SK-N-SH (cell line): ENCODE measurements around the gene PDE6D. TPM values are rescaled to one million over a fixed set of nuclear protein-coding genes. Genes with fewer than 3 reads are reported as not detected.

Experiments
- CTCF ChIA-PET: fragments of 300-600, 350-600 bp; formaldehyde crosslinking; extraction: SDS; loops from one replicate; lab custom pipeline; 2021; lab: Yijun Ruan, JAX
- POLR2A ChIA-PET: fragments of 350-600 bp; sonication (Branson Sonifier 250); formaldehyde crosslinking; extraction: SDS; loops from one replicate; lab custom pipeline; 2020; ENCODE audit warnings: antibody characterized with exemption, inconsistent platforms; lab: Yijun Ruan, JAX
- DNase-seq: peaks from one replicate; pipeline ENCODE4 v3.0.0; 2012
- H2AFZ ChIP-seq: fragments of 200-600 bp; sonication (generic); 2 replicates; pipeline ENCODE4 v1.8.1; 2016; ENCODE audit warnings: antibody characterized with exemption, mild to moderate bottlenecking, low read depth
- H3F3A ChIP-seq: fragments of 200-600 bp; sonication (generic); replicated peaks from 2 replicates; pipeline ENCODE3; 2016; ENCODE audit warnings: antibody characterized with exemption, mild to moderate bottlenecking; ENCODE audit not compliant: insufficient read depth
- H3K27ac ChIP-seq, 2 experiments: fragments of 200-500 bp in 1 of 2; fragments of 200-600 bp in 1 of 2; sonication (Bioruptor generic) in 1 of 2; sonication (generic), shearing (Covaris generic) in 1 of 2; 2 replicates each; pipeline versions ENCODE4 v1.5.1 to v1.6.1; 2014 to 2016; ENCODE audit warnings: low read depth in 2 of 2, inconsistent platforms in 1 of 2, low read length in 1 of 2, mild to moderate bottlenecking in 1 of 2, mixed read lengths in 1 of 2
- H3K27me3 ChIP-seq: fragments of 200-600 bp; sonication (generic), shearing (Covaris generic); 2 replicates; pipeline ENCODE4 v1.6.1; 2016; ENCODE audit warnings: mixed run types; ENCODE audit not compliant: insufficient read depth
- H3K36me3 ChIP-seq, 2 experiments: fragments of 200-500 bp in 1 of 2; fragments of 200-600 bp in 1 of 2; sonication (Bioruptor generic) in 1 of 2; sonication (generic) in 1 of 2; replicated peaks in 1 of 2; 2 replicates each; pipeline versions ENCODE3 to v1.5.1; 2014 to 2016; ENCODE audit warnings: low read length in 1 of 2, mild to moderate bottlenecking in 1 of 2; ENCODE audit not compliant: insufficient read depth in 2 of 2, control insufficient read depth in 1 of 2
- H3K4me1 ChIP-seq, 2 experiments: fragments of 200-500 bp in 1 of 2; fragments of 200-600 bp in 1 of 2; sonication (Bioruptor generic) in 1 of 2; sonication (generic), shearing (Covaris generic) in 1 of 2; 2 replicates each; pipeline versions ENCODE4 v1.5.1 to v1.6.1; 2014 to 2016; ENCODE audit warnings: low read depth in 1 of 2, low read length in 1 of 2, mixed run types in 1 of 2; ENCODE audit not compliant: insufficient read depth in 2 of 2, control insufficient read depth in 1 of 2
- H3K4me2 ChIP-seq: fragments of 200-600 bp; sonication (generic), shearing (Covaris generic); 2 replicates; pipeline ENCODE4 v1.6.1; 2017; ENCODE audit warnings: mixed run types
- H3K4me3 ChIP-seq, 2 experiments: fragments of 200-500 bp in 1 of 2; fragments of 200-600 bp in 1 of 2; sonication (Bioruptor generic) in 1 of 2; sonication (generic), shearing (Covaris generic) in 1 of 2; 2 replicates each; pipeline versions ENCODE4 v1.5.1 to v1.8.1; 2014 to 2016; ENCODE audit warnings: low read depth in 2 of 2, inconsistent platforms in 1 of 2, low read length in 1 of 2, mild to moderate bottlenecking in 1 of 2, mixed read lengths in 1 of 2, moderate library complexity in 1 of 2
- H3K79me2 ChIP-seq: fragments of 200-600 bp; sonication (generic); 2 replicates; pipeline ENCODE4 v1.8.1; 2017; ENCODE audit warnings: mild to moderate bottlenecking; ENCODE audit not compliant: insufficient read depth
- H3K9ac ChIP-seq: fragments of 200-600 bp; sonication (generic); 2 replicates; pipeline ENCODE4 v1.6.1; 2017; ENCODE audit warnings: mixed run types
- H3K9me2 ChIP-seq: fragments of 200-600 bp; sonication (generic); 2 replicates; pipeline ENCODE4 v1.6.1; 2017; ENCODE audit warnings: mixed run types
- H3K9me3 ChIP-seq: fragments of 200-600 bp; sonication (generic); 2 replicates; pipeline ENCODE4 v1.6.1; 2017; ENCODE audit warnings: mixed run types, mild to moderate bottlenecking, moderate library complexity
- H4K20me1 ChIP-seq: fragments of 200-600 bp; sonication (generic); 2 replicates; pipeline ENCODE4 v1.6.1; 2017; ENCODE audit warnings: mild to moderate bottlenecking, mixed run types; ENCODE audit not compliant: insufficient read depth
- CHD2 ChIP-seq: fragments of 150-350 bp; IDR thresholded peaks from 2 replicates; pipeline ENCODE4 v1.6.1; 2018; ENCODE audit warnings: low read length; ENCODE audit not compliant: partially characterized antibody
- CTCF ChIP-seq: fragments of 200-600 bp; sonication (generic); IDR thresholded peaks from 2 replicates; pipeline ENCODE4 v1.6.1; 2017; ENCODE audit warnings: antibody characterized with exemption, mild to moderate bottlenecking, moderate library complexity
- FOSL2 ChIP-seq: IDR thresholded peaks from 2 replicates; pipeline ENCODE4 v1.4.0; 2012; ENCODE audit warnings: low read depth, mild to moderate bottlenecking, moderate library complexity, borderline replicate concordance
- FOXJ3 ChIP-seq: sonication (generic); formaldehyde crosslinking; IDR thresholded peaks from 2 replicates; pipeline ENCODE4 v1.5.1; 2020; ENCODE audit warnings: mild to moderate bottlenecking, missing genetic modification reagents
- FOXM1 ChIP-seq: IDR thresholded peaks from 2 replicates; pipeline ENCODE4 v1.4.0; 2012; ENCODE audit warnings: low read depth, mild to moderate bottlenecking
- GABPA ChIP-seq: IDR thresholded peaks from 2 replicates; pipeline ENCODE4 v1.4.0; 2012; ENCODE audit warnings: low read depth, mild to moderate bottlenecking
- GATA2 ChIP-seq: sonication (generic); formaldehyde crosslinking; IDR thresholded peaks from 2 replicates; pipeline ENCODE4 v1.5.0; 2020; ENCODE audit warnings: mild to moderate bottlenecking, missing genetic modification reagents
- JUND ChIP-seq: IDR thresholded peaks from 2 replicates; pipeline ENCODE4 v1.4.0; 2012
- NRF1 ChIP-seq: IDR thresholded peaks from 2 replicates; pipeline ENCODE4 v1.6.1; 2012; ENCODE audit warnings: low read depth, mild to moderate bottlenecking, low read length
- PBX3 ChIP-seq: IDR thresholded peaks from 2 replicates; pipeline ENCODE4; 2012
- POLR2AphosphoS5 ChIP-seq: IDR thresholded peaks from 2 replicates; pipeline ENCODE4 v1.6.1; 2012; ENCODE audit warnings: low read depth, low read length
- RXRA ChIP-seq: IDR thresholded peaks from 2 replicates; pipeline ENCODE4 v1.4.0; 2012; ENCODE audit warnings: low read depth, mild to moderate bottlenecking, borderline replicate concordance
- SIN3A ChIP-seq: IDR thresholded peaks from 2 replicates; pipeline ENCODE4 v1.6.1; 2012; ENCODE audit warnings: low read depth, mild to moderate bottlenecking, low read length, moderate library complexity, borderline replicate concordance
- SMC3 ChIP-seq: IDR thresholded peaks from 2 replicates; pipeline ENCODE4 v1.6.1; 2012; ENCODE audit warnings: low read depth, low read length, improper control_type of control experiment
- TAF1 ChIP-seq: IDR thresholded peaks from 2 replicates; pipeline ENCODE4 v1.6.1; 2012; ENCODE audit warnings: low read depth, mild to moderate bottlenecking, low read length, moderate library complexity, borderline replicate concordance
- TCF12 ChIP-seq: IDR thresholded peaks from 2 replicates; pipeline ENCODE4 v1.4.0; 2012
- USF1 ChIP-seq: IDR thresholded peaks from 2 replicates; pipeline ENCODE4 v1.4.0; 2012; ENCODE audit warnings: low read depth, borderline replicate concordance
- USF2 ChIP-seq: fragments of 150-350 bp; IDR thresholded peaks from 2 replicates; pipeline ENCODE4 v1.6.1; 2017; ENCODE audit warnings: antibody characterized with exemption, low read length, low read depth, borderline replicate concordance
- WGBS: methylation state at CpG from one replicate; pipeline ENCODE4 v1.1.6; 2017; ENCODE audit warnings: low lambda C conversion rate; 5-methylcytosine and 5-hydroxymethylcytosine counted together
- polyA plus RNA-seq, 3 experiments: library from polyadenylated mRNA; depleted of rRNA; stranded (reverse); fragments of >200 nt; gene quantifications; 2 replicates each; pipeline ENCODE4 v1.2.3, GENCODE V29; 2012

Gene PDE6D
- polyA plus RNA-seq, 1 of the 3 experiments (the other 2 are of a cell fraction): 33.9 TPM

- peak overlapping the region; percentile 58; the same call in 1 of the 2 replicates for H2AFZ ChIP-seq
- H3K79me2 ChIP-seq: peaks cover 10% of the 10 kb centered on the region
- peaks cover 10 to 17% of the 10 kb centered on the region in 2 experiments; a peak in 3 of 4 replicates for H3K4me1 ChIP-seq
- H3K27ac ChIP-seq: no peak overlapping the region; a peak in 1 of 4 replicates
- no peaks in the 10 kb centered on the region for H3K9me2 ChIP-seq
- H3K9me3 ChIP-seq: no peaks in the 10 kb centered on the region
- POLR2A ChIA-PET: interaction anchor here (1.0 to 1.4 kb wide), 2 partner anchors 9 to 40 kb away, joined by 4 to 7 read pairs; partner anchors contain the start of gene PTMA
- peak; percentile 82 for TF ChIP-seq USF1
- TF ChIP-seq FOSL2: peak; percentile 54
- peak; percentile 22; the same call in 1 of the 2 replicates for TF ChIP-seq JUND
- no peak for TF ChIP-seq PBX3
- TF ChIP-seq SIN3A: no peak
- TF ChIP-seq TCF12: peak; percentile 35; the same call in 1 of the 2 replicates
- TF ChIP-seq SMC3: no peak
- H4K20me1 ChIP-seq: peaks cover 24% of the 10 kb centered on the region
- peaks cover 6% of the 10 kb centered on the region in 2 experiments for H3K36me3 ChIP-seq
- 87% methylated on average over 12 of the region's 13 CpGs for WGBS
- H3F3A ChIP-seq: peaks cover 15% of the 10 kb centered on the region
- H3K4me2 ChIP-seq: no peak overlapping the region
- CTCF ChIA-PET: interaction anchor here (0.9 to 34.6 kb wide), 8 partner anchors 7 to 200 kb away, joined by 3 to 1218 read pairs (median 42); partner anchors contain the start of gene COPS7B
- H3K4me3 ChIP-seq: no peak overlapping the region
- no peak overlapping the region for H3K9ac ChIP-seq
- no peaks in the 10 kb centered on the region for H3K27me3 ChIP-seq
- DNase-seq: peak; percentile 58
These were observed 63.6 kb downstream of the PDE6D start for GRCh38 chr2:231717281-231718171.

- H3K36me3 ChIP-seq: peaks cover 11 to 14% of the 10 kb centered on the region in 2 experiments
- H3K4me2 ChIP-seq: no peak overlapping the region
- no peak for DNase-seq
- no peaks in the 10 kb centered on the region for H3K27me3 ChIP-seq
- H3K79me2 ChIP-seq: peaks cover 17% of the 10 kb centered on the region
- POLR2A ChIA-PET: interaction anchor here (1.0 to 3.4 kb wide), 3 partner anchors 8 to 39 kb away, joined by 4 to 20 read pairs (median 7); partner anchors contain the start of gene PTMA
- no peak overlapping the region for H3K4me3 ChIP-seq
- 96% methylated on average over 6 of the region's 11 CpGs for WGBS
- H2AFZ ChIP-seq: no peak overlapping the region
- CTCF ChIA-PET: interaction anchor here (0.5 to 34.6 kb wide), 16 partner anchors 8 to 962 kb away, joined by 3 to 1218 read pairs (median 16); partner anchors contain the start of gene COPS7B
- peaks cover 23% of the 10 kb centered on the region for H3F3A ChIP-seq
- no peak overlapping the region for H3K27ac ChIP-seq
- no peaks in the 10 kb centered on the region for H3K9me2 ChIP-seq
- no peaks in the 10 kb centered on the region for H3K9me3 ChIP-seq
- H3K9ac ChIP-seq: 0 out of 2 replicates have a peak overlapping the region, but pooled peaks have one; percentile 11
- H3K4me1 ChIP-seq: peaks cover 18 to 25% of the 10 kb centered on the region in 2 experiments; a peak in 3 of 4 replicates
- H4K20me1 ChIP-seq: peaks cover 32% of the 10 kb centered on the region
- TF ChIP-seq RXRA: no peak
- no peak for TF ChIP-seq GATA2
- no peak for TF ChIP-seq FOXM1
- no peak for TF ChIP-seq FOXJ3
- TF ChIP-seq FOSL2: no peak
- no peak for TF ChIP-seq TAF1
- TF ChIP-seq USF2: no peak
- no peak for TF ChIP-seq SMC3
- TF ChIP-seq NRF1: no peak
- no peak for TF ChIP-seq TCF12
- no peak for TF ChIP-seq JUND
- TF ChIP-seq CTCF: no peak
- TF ChIP-seq USF1: no peak
- TF ChIP-seq POLR2AphosphoS5: no peak
- no peak for TF ChIP-seq CHD2
- no peak for TF ChIP-seq GABPA
These were observed 64.3 kb downstream of the PDE6D start for GRCh38 chr2:231716666-231717280.
